Choroid plexus epithelial cell (primary cell): ENCODE data around the gene IFI6.

Source experiments
- DNase-seq: peaks from one replicate; pipeline ENCODE4 v3.0.0-alpha.2; 2010; ENCODE audit warnings: low read depth
- H3K4me3 ChIP-seq: 2 replicates; pipeline ENCODE4 v1.5.1; 2011; ENCODE audit warnings: low read depth, mild to moderate bottlenecking, control low read depth, low read length, moderate library complexity
- TF ChIP-seq, protein P1 (sequence below): conservative IDR thresholded peaks from 2 replicates; pipeline ENCODE4 v1.5.1; 2011; ENCODE audit warnings: low read depth, mild to moderate bottlenecking, control low read depth, inconsistent platforms, low read length, moderate library complexity

Gene IFI6

DNA sequence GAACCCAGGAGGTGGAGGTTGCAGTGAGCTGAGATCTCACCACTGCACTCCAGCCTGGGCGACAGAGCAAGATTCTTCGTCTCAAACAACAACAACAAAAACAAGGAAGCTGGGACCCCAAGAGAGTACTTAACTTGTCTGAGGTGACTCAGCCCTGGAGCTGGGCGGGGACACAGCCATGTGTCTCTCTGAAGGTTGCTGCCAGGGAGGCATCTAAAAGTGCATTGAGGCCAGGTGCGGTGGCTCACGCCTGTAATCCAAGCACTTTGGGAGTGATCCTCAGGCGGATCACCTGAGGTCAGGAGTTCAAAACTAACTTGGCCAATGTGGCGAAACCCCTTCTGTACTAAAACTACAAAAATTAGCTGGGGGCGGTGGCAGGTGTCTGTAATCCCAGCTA lies 7.7 kb downstream of the IFI6 start:
- TF ChIP-seq, protein P1, sequence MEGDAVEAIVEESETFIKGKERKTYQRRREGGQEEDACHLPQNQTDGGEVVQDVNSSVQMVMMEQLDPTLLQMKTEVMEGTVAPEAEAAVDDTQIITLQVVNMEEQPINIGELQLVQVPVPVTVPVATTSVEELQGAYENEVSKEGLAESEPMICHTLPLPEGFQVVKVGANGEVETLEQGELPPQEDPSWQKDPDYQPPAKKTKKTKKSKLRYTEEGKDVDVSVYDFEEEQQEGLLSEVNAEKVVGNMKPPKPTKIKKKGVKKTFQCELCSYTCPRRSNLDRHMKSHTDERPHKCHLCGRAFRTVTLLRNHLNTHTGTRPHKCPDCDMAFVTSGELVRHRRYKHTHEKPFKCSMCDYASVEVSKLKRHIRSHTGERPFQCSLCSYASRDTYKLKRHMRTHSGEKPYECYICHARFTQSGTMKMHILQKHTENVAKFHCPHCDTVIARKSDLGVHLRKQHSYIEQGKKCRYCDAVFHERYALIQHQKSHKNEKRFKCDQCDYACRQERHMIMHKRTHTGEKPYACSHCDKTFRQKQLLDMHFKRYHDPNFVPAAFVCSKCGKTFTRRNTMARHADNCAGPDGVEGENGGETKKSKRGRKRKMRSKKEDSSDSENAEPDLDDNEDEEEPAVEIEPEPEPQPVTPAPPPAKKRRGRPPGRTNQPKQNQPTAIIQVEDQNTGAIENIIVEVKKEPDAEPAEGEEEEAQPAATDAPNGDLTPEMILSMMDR, result no peak
- DNase-seq, result no peak
- H3K4me3 ChIP-seq, result no peak overlapping the region

DNA sequence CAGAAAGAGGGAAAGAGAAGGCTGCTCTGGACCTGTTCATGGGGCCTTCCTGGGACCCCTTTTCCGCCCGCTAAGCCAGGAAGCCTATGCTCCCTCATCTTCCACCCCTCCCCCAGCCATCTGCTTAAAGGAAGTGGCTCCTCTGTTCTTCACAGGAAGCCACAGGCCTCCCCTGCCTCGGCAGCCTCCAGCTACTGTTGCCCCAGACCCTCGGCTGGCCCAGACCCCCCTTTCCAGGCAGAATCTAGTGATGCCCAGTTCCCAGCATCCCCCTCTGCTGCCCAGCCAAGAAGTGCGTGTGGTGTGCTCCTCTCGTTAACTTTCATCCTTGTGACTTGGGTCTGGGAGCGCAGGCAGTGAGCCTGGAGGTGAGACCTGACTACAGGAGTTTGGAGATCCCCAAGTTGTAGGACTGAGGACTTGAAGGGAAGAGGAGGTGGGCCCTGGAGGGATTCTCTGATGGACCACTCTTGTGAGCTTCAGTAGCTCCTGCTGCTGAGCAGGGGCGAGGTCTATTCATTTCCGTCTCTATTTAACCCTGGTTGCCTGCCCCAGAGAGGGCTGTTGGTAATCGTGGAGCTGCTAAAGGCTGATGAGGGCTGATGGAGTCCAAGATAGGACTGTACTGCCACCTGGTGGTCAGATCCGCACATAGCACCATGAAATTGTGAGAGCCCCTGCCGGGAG lies 9.1 kb downstream of the IFI6 start:
- TF ChIP-seq, protein P1, result peak; percentile 87
- H3K4me3 ChIP-seq, result no peak overlapping the region
- peak; percentile 84 for DNase-seq

DNA sequence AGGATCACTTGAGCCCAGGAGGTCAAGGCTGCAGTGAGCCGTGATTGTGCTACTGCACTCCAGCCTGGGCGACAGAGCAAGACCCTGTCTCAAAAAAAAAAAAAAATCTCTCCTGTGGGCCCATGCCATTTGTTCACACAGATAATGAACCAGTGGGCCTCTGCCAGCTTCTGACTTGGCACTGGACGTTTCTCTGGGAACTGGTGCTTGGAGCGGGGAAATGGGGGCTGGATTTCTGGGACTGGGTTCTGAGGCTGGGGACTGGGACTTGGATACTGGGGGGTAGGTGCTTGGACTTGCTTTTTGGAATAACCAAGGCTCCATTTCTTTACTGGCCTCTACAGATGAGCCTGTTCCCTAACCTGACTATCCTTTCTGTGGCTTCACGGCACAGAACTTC lies 9.7 kb downstream of the IFI6 start:
- TF ChIP-seq, protein P1, result no peak
- no peak overlapping the region for H3K4me3 ChIP-seq
- DNase-seq, result no peak

DNA sequence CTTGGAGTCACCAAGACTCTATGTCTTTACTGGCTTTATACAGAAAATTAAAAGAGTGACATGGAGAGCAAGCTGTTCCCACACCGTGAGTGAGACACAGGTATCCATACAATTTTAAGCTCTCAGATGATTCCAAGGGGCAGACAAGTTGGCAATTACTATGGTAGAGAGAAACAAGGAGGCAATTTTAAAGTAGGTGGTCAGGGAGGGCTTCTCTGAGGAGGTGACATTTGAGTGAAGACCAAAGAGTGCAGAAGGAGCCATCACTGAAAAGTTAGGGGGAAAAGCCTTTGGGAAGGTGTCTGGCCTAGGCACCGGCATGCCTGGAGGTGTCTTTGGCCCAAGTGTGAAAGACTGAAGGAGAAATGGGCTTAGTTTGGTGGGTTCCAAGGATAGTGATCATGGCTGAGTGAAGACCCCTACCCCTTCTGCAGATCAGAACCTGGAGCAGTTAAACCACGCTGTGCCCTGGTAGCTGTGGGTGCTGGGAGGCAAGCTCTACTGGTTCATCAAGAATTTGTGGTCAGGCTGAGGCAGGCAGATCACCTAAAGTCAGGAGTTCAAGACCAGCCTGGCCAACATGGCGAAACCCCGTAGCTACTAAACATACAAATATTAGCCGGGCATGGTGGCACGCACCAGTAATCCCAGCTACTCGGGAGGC lies 10.4 kb downstream of the IFI6 start:
- TF ChIP-seq, protein P1, result no peak
- no peak overlapping the region for H3K4me3 ChIP-seq
- no peak for DNase-seq

DNA sequence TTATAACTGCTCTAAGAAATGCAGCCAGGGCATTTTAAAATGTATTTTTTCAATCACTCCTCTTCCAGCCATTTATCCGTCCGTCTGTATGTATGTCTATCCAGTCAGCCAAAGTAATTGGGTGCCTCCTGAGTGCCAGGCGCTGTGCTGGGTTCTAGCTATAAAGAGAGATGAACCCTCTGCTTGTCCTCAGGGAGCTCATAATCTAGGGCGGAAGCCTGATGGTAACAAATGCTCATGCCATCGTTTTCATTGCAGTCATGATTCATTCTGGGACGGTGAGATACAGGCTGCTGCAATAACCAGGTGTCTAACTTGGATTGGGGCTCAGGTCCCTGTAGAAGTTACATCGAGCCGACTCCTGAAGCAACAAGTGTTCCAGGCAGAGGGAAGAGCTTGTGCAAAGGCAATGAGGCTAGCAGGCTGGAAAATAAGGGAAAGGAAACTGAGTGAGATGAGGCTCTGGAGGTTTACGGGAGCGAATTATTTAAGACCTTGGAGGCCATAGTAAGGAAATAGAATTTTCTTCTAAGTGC lies 11.6 kb downstream of the IFI6 start:
- DNase-seq, result no peak
- H3K4me3 ChIP-seq, result peak overlapping the region; percentile 53
- TF ChIP-seq, protein P1, result no peak

DNA sequence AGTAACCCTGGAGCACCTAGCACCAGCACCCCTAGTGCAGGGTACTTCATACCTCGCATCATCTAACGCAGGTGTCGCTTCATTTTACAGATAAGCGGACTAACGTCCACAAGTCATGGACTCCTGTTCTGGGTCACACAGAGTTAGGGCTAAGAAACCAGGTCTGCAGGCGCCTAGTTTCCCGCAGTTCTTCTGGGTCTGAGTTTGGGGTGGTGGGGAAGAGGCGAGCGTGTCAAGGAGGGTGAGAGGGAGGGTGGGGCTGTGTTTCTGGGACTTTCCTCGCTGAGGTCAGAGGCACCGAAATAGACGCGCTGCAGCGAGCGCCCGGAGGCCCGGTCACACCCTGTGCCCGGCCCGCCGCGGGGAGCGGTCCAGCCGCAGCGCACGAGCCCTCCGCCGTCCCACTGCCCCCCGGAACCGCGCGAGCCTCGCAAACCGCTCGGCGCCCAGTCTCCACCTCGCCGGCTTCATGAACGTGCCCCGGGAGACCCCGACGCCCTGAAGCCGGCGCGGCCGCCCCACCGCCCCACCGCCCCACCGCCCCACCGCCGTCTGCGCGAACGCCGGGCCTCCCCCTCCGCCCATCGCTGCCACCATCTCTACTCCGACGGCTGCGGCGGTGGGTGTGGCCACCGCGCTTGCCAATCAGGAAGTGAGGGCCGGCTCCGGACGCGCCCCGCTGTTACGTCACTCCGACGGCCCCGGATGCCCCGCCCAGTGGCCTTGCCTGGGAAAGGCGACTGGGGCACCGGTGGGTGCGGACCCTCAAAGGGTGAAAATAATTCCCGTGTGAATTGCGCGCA lies 12.3 kb downstream of the IFI6 start:
- peak; percentile 74 for DNase-seq
- H3K4me3 ChIP-seq, result peak overlapping the region; percentile 53
- TF ChIP-seq, protein P1, result no peak
